Gastroesophageal sphincter (tissue), 4 donors: Measurements from ENCODE around the gene NOTUM. TPM values are rescaled to one million over a fixed set of nuclear protein-coding genes. Genes with fewer than 3 reads are reported as not detected.

Source experiments
- ATAC-seq: fragments of 150-250 bp; one replicate; pipeline ENCODE4 v1.9.1; 2016; ENCODE audit warnings: mild to moderate bottlenecking, moderate library complexity
- H3K27ac ChIP-seq, 4 donors: fragments of 200-600 bp; sonication (generic) in 3 of 4; 1 replicate in 3 of 4; 2 replicates in 1 of 4; pipeline ENCODE4 v1.5.1; 2016 to 2019
- H3K27me3 ChIP-seq: fragments of 200-600 bp; sonication (generic); one replicate; pipeline ENCODE4 v1.5.1; 2019
- H3K36me3 ChIP-seq, 2 donors: fragments of 200-600 bp; sonication (generic); one replicate each; pipeline ENCODE4 v1.5.1; 2019; ENCODE audit warnings: control low read depth in 1 of 2
- H3K4me1 ChIP-seq, 3 donors: fragments of 200-600 bp; sonication (generic); 1 replicate in 2 of 3; 2 replicates in 1 of 3; pipeline ENCODE4 v1.5.1; 2016 to 2019; ENCODE audit warnings: control low read depth in 2 of 3
- H3K4me3 ChIP-seq, 2 donors: fragments of 200-600 bp; sonication (generic); one replicate each; pipeline ENCODE4 v1.5.1; 2019; ENCODE audit warnings: mild to moderate bottlenecking in 1 of 2, moderate library complexity in 1 of 2
- H3K9me3 ChIP-seq, 3 donors: fragments of 200-600 bp; sonication (generic); one replicate each; pipeline ENCODE4 v1.5.1; 2017 to 2019; ENCODE audit warnings: control low read depth in 2 of 3
- EP300 ChIP-seq: sonication (generic); formaldehyde crosslinking; IDR thresholded peaks from one replicate; pipeline ENCODE4 v1.6.1; 2017; ENCODE audit warnings: antibody characterized with exemption, mild to moderate bottlenecking
- POLR2A ChIP-seq, 2 donors: fragments of 450-650 bp; IDR thresholded peaks; one replicate each; pipeline ENCODE4 v1.6.1; 2017; ENCODE audit warnings: antibody characterized with exemption in 2 of 2, mild to moderate bottlenecking in 2 of 2, moderate library complexity in 1 of 2
- POLR2AphosphoS5 ChIP-seq: sonication (generic); formaldehyde crosslinking; IDR thresholded peaks from one replicate; pipeline ENCODE4 v1.6.1; 2017; ENCODE audit warnings: antibody characterized with exemption
- WGBS, 2 donors: methylation state at CpG; one replicate each; pipeline ENCODE4 v1.1.5; 2018; ENCODE audit warnings: low coverage in 1 of 2; 5-methylcytosine and 5-hydroxymethylcytosine counted together
- total RNA-seq, 4 donors: library from RNA; depleted of rRNA; stranded (reverse); fragments of >200 nt; gene quantifications; one replicate each; pipeline ENCODE4 v1.1.0, GENCODE V29; 2016
- TF ChIP-seq, protein P1 (sequence below), 4 experiments: fragments of 200-600 bp in 2 of 4; fragments of 450-650 bp in 2 of 4; sonication (generic) in 1 of 4; IDR thresholded peaks; one replicate each; pipeline ENCODE4 v1.5.1; 2017 to 2019; ENCODE audit warnings: antibody characterized with exemption in 4 of 4, mild to moderate bottlenecking in 2 of 4, moderate library complexity in 2 of 4

NOTUM gene
- total RNA-seq, 4 donors from 2014 or later = 0.22 TPM; not detected in 3

DNA sequence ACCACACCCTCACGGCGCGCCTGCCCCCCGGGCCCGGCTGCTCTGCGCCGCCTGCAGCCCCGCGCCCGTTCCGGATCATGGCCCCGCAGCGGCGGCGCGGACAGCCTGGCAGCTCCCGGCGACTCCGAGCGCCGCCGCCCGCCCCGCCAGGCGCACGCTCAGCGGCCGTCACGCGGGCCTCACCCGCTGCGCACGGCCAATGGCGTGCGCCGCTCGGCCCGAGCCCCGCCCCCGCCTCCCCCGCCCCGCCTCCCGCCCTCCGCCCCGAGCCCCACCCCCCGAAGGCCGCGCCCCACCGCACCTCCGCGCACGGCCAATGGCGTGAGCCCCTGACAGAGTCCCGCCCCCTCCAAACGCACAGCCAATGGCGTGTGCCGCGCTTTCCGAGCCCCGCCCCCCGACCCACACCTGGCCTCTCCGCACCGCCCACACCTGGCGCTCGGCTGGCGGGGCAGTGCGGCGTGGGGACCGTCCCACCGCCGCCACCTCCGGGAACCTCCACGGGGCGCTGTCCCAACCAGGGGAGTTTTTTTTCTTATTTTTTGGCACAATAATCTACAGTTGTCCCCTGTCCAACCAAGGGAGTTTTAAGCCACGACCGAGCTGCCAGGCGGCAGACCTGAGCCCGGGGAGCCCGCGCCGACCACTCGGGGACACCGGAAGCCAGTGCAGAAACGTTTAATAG lies 49.6 kb downstream of the NOTUM start, which contains the start of gene PCYT2:
Gene PCYT2, minus strand, starts transcription at position 123 of the 685 bp plus-strand sequence. Its CDS starts 44 bp downstream, at position 79.
- Histone ChIP-seq H3K9me3 (no peaks in the 10 kb centered on the region), H3K4me3 (peak within 1 kb of the TSS; percentile 38 to 84), H3K27me3 (no peaks in the 10 kb centered on the region), H3K27ac (peak within 1 kb of the TSS; percentile 10 to 88 (median 80)), H3K4me1 (peaks cover 0 to 30% (median 6%) of the 10 kb centered on the region in 3 donors), H3K36me3 (peaks cover 0 to 72% of the 10 kb centered on the region in 2 donors)
- TF ChIP-seq POLR2AphosphoS5 (no peak), EP300 (no peak), POLR2A (IDR thresholded peaks at IDR 0.05) (peak; percentile 34 to 72)
- TF ChIP-seq, protein P1, sequence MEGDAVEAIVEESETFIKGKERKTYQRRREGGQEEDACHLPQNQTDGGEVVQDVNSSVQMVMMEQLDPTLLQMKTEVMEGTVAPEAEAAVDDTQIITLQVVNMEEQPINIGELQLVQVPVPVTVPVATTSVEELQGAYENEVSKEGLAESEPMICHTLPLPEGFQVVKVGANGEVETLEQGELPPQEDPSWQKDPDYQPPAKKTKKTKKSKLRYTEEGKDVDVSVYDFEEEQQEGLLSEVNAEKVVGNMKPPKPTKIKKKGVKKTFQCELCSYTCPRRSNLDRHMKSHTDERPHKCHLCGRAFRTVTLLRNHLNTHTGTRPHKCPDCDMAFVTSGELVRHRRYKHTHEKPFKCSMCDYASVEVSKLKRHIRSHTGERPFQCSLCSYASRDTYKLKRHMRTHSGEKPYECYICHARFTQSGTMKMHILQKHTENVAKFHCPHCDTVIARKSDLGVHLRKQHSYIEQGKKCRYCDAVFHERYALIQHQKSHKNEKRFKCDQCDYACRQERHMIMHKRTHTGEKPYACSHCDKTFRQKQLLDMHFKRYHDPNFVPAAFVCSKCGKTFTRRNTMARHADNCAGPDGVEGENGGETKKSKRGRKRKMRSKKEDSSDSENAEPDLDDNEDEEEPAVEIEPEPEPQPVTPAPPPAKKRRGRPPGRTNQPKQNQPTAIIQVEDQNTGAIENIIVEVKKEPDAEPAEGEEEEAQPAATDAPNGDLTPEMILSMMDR (IDR thresholded peaks at IDR 0.05) = no peak
- no CpG with 5 or more reads among the region's 84 CpGs for WGBS, 2 donors
- peak; percentile 93 for ATAC-seq

DNA sequence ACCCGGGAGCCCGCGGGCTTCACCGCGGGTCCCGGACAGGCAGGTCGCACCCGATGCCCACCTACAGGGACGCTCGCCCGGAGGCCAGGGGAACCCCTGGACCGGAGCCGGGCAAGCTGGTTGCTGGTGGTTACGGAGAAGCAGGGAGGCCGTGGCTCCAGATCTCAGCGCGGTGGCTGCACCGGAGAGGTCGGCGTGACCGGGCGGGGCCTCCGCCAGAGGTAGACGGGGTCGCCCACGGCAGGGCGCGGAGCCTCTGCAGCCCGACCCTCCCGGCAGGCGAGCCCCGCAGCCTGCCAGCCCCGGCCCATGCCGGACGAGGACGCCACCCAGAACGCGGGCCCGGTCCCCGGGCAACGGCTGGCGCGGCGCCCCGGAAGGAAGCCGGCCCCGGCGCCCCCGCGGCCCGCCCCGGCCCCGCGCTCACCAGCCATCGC lies 50.1 kb downstream of the NOTUM start:
- peak overlapping the region in 3 of 4 donors; percentile 72 to 88 (median 85) for H3K27ac ChIP-seq
- H3K4me1 ChIP-seq = peaks cover 0 to 24% (median 6%) of the 10 kb centered on the region in 3 donors
- H3K9me3 ChIP-seq = no peaks in the 10 kb centered on the region
- peaks cover 0 to 76% of the 10 kb centered on the region in 2 donors for H3K36me3 ChIP-seq
- TF ChIP-seq, protein P1 (IDR thresholded peaks at IDR 0.05) = peak in 1 of 4 experiments; percentile 2
- TF ChIP-seq POLR2A (IDR thresholded peaks at IDR 0.05) = no peak
- WGBS, 2 donors = no CpG with 5 or more reads among the region's 55 CpGs
- H3K27me3 ChIP-seq = no peaks in the 10 kb centered on the region
- ATAC-seq = no peak
- peak overlapping the region; percentile 38 to 84 for H3K4me3 ChIP-seq

DNA sequence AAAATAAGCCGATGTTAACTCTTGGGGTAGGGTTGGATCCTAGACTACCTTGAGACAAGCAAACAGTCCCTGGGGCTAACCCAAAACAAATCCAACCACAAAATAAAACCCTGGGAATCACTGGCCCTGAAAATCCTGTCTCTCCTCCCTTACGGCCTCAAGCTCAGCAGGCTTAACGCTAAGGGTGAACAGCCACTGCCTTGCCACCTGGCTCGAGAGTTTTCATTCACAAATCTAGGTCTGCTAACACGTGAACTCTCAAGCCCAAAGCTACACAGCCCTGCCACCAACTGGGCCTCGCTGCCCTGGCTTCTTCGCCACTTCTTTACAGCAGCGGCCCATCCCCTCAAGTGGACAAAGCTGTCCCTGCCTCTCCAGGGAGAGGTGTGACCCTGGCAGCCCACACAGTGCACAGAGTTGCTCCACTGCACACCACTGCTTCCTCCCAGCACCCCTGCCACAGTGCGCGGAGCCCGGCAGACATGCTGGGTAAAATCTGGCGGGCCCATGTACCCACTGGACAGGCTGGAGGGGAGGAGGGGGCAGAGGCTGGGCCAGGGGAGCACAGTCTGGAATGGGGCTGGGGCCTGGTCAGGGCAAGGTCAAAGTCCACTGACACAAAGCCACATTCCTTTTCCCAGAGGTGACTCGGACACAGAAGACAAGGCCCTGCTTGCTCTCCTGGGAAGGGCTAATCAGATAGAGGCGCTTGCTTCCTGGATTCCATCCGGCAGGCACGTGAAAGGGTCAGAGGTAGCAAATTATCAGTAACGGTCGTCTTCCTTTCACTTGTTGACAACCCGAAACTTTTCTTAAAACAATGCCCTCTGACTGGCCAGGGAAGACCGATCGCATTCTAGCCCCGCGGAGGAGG lies 50.8 kb downstream of the NOTUM start:
- no peaks in the 10 kb centered on the region for H3K9me3 ChIP-seq
- peaks cover 0 to 76% of the 10 kb centered on the region in 2 donors for H3K36me3 ChIP-seq
- H3K27ac ChIP-seq = peak overlapping the region in 3 of 4 donors; percentile 72 to 88 (median 85)
- H3K4me3 ChIP-seq = peak overlapping the region; percentile 38 to 84
- WGBS, 2 donors = 45 to 90% methylated on average over 2 to 11 of the region's 23 CpGs
- ATAC-seq = no peak
- peaks cover 0 to 19% (median 6%) of the 10 kb centered on the region in 3 donors for H3K4me1 ChIP-seq
- peak in 1 of 2 donors; percentile 9 for TF ChIP-seq POLR2A (IDR thresholded peaks at IDR 0.05)
- TF ChIP-seq POLR2AphosphoS5 = no peak
- H3K27me3 ChIP-seq = no peaks in the 10 kb centered on the region

DNA sequence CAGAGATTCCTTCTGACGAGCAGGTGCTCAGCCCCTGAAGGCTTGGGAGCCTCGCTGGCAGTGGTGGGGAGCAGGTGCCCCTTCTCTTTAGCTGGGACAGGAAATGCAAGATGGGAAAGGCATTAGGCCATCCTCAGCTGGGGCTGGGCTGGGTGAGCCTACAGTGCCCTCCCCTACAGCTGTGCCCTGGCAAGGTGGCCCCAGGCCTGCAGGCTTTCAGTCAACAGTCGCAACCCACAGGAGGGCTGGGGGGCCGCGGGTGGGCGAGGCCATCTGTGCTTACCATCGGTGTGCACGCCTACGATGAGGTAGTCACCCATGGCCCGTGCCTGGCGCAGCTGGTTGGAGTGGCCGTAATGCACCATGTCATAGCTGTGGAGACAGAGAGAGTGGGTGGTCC lies 51.8 kb downstream of the NOTUM start:
- Histone ChIP-seq H3K27me3 (no peaks in the 10 kb centered on the region), H3K27ac (no peak overlapping the region), H3K4me3 (no peak overlapping the region), H3K4me1 (peaks cover 0 to 19% (median 6%) of the 10 kb centered on the region in 3 donors), H3K36me3 (peaks cover 0 to 76% of the 10 kb centered on the region in 2 donors), H3K9me3 (no peaks in the 10 kb centered on the region)
- ATAC-seq = no peak
- TF ChIP-seq POLR2A (IDR thresholded peaks at IDR 0.05) = no peak
- TF ChIP-seq EP300 = no peak
- TF ChIP-seq POLR2AphosphoS5 = no peak
- TF ChIP-seq, protein P1 (IDR thresholded peaks at IDR 0.05) = no peak
- no CpG with 5 or more reads among the region's 12 CpGs for WGBS, 2 donors

DNA sequence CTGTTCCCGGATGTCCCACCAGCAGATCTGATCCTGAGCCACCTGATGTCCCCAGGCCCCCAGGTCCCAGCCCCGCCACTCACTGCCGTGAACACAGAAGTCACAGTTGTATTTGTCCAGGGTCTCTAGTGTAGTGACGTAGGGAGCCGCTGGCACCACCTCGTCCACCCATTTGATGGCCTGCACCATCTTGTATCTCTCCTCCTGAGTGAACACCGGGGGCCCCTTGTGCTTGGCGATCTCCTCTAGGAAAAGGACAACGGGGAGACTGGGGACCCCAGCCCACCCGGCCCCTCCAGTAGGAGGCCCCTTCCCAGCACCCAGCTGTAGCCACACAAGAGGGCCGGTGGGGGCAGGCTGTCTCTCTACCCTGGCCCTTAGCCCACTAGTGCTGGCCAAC lies 52.2 kb downstream of the NOTUM start:
- Histone ChIP-seq H3K27ac (no peak overlapping the region), H3K27me3 (no peaks in the 10 kb centered on the region), H3K4me1 (peaks cover 0 to 19% (median 6%) of the 10 kb centered on the region in 3 donors), H3K9me3 (no peaks in the 10 kb centered on the region), H3K4me3 (no peak overlapping the region), H3K36me3 (peaks cover 0 to 76% of the 10 kb centered on the region in 2 donors)
- WGBS, 2 donors = no CpG with 5 or more reads among the region's 11 CpGs
- TF ChIP-seq EP300 = no peak
- no peak for TF ChIP-seq POLR2AphosphoS5
- no peak for TF ChIP-seq POLR2A (IDR thresholded peaks at IDR 0.05)
- TF ChIP-seq, protein P1 (IDR thresholded peaks at IDR 0.05) = no peak
- no peak for ATAC-seq
